HepG2 (cell line): ENCODE data around the gene NCOA7. TPM values are rescaled to one million over a fixed set of nuclear protein-coding genes. Genes with fewer than 3 reads are reported as not detected.

Experiments used
- ATRX ChIP-seq: sonication (generic); formaldehyde crosslinking; IDR thresholded peaks from 2 replicates; pipeline ENCODE4 v1.4.0; 2020; ENCODE audit warnings: missing genetic modification reagents, borderline replicate concordance
- HES4 ChIP-seq: sonication (generic); formaldehyde crosslinking; IDR thresholded peaks from 2 replicates; pipeline ENCODE4 v1.9.0; 2021; ENCODE audit warnings: mild to moderate bottlenecking, missing genetic modification reagents, borderline replicate concordance
- HIC2 ChIP-seq: sonication (generic); formaldehyde crosslinking; IDR thresholded peaks from 2 replicates; pipeline ENCODE4 v1.9.0; 2022; ENCODE audit warnings: low read depth, missing genetic modification reagents
- HNF1B ChIP-seq: sonication (generic); formaldehyde crosslinking; IDR thresholded peaks from 2 replicates; pipeline ENCODE4 v1.5.1; 2020; ENCODE audit warnings: mild to moderate bottlenecking, moderate library complexity, missing genetic modification reagents
- MTF1 ChIP-seq: sonication (generic); formaldehyde crosslinking; IDR thresholded peaks from 2 replicates; pipeline ENCODE4 v1.5.0; 2020; ENCODE audit warnings: missing genetic modification reagents
- NAIF1 ChIP-seq: sonication (generic); formaldehyde crosslinking; IDR thresholded peaks from 2 replicates; pipeline ENCODE4 v1.5.0; 2020; ENCODE audit warnings: mild to moderate bottlenecking, missing genetic modification reagents, borderline replicate concordance
- NCOA5 ChIP-seq: sonication (generic); formaldehyde crosslinking; IDR thresholded peaks from 2 replicates; pipeline ENCODE4 v1.4.0; 2020; ENCODE audit warnings: missing genetic modification reagents
- NFE2L1 ChIP-seq: sonication (generic); formaldehyde crosslinking; IDR thresholded peaks from 2 replicates; pipeline ENCODE4 v1.4.0; 2020; ENCODE audit warnings: missing genetic modification reagents, mild to moderate bottlenecking, borderline replicate concordance
- PHB2 ChIP-seq: fragments of 450-650 bp; IDR thresholded peaks from 2 replicates; pipeline ENCODE4 v1.6.1; 2018; ENCODE audit not compliant: partially characterized antibody
- POLR2AphosphoS2 ChIP-seq: IDR thresholded peaks from 2 replicates; pipeline ENCODE4 v1.6.1; 2011; ENCODE audit warnings: low read depth, low read length, improper control_type of control experiment
- RARG ChIP-seq: sonication (generic); formaldehyde crosslinking; IDR thresholded peaks from 2 replicates; pipeline ENCODE4 v1.4.0; 2020; ENCODE audit warnings: low read depth, mild to moderate bottlenecking, missing genetic modification reagents
- SMARCC2 ChIP-seq: fragments of 450-650 bp; IDR thresholded peaks from 2 replicates; pipeline ENCODE4 v1.6.1; 2017; ENCODE audit warnings: antibody characterized with exemption, mild to moderate bottlenecking
- ZBTB33 ChIP-seq: sonication (generic); formaldehyde crosslinking; IDR thresholded peaks from 2 replicates; pipeline ENCODE4 v1.4.0; 2020; ENCODE audit warnings: missing genetic modification reagents
- ZNF276 ChIP-seq: sonication (generic); formaldehyde crosslinking; IDR thresholded peaks from 2 replicates; pipeline ENCODE4 v1.4.0; 2020; ENCODE audit warnings: mild to moderate bottlenecking, low read depth, missing genetic modification reagents
- ZNF337 ChIP-seq: sonication (generic); formaldehyde crosslinking; IDR thresholded peaks from 2 replicates; pipeline ENCODE4 v1.5.1; 2020; ENCODE audit warnings: missing genetic modification reagents, low read depth, mild to moderate bottlenecking, borderline replicate concordance
- ZNF550 ChIP-seq: sonication (generic); formaldehyde crosslinking; IDR thresholded peaks from 2 replicates; pipeline ENCODE4 v1.4.0; 2020; ENCODE audit warnings: mild to moderate bottlenecking, missing genetic modification reagents, borderline replicate concordance
- ZNF572 ChIP-seq: sonication (generic); formaldehyde crosslinking; IDR thresholded peaks from 2 replicates; pipeline ENCODE4 v1.5.1; 2020; ENCODE audit warnings: mild to moderate bottlenecking, missing genetic modification reagents
- ZNF780A ChIP-seq: sonication (generic); formaldehyde crosslinking; IDR thresholded peaks from 2 replicates; pipeline ENCODE4 v1.8.0; 2022; ENCODE audit warnings: mild to moderate bottlenecking, missing genetic modification reagents, moderate library complexity
- polyA plus RNA-seq, 8 experiments: library from polyadenylated mRNA; depleted of rRNA in 3 of 8; stranded (reverse) in 7 of 8; unstranded in 1 of 8; fragments of >200 nt; fragmentation: Illumina TruSeq in 4 of 8; extraction: Trizol in 4 of 8; gene quantifications; 2 replicates each; pipeline versions ENCODE4 v1.2.1 to v1.2.3, GENCODE V29; 2011 to 2016; ENCODE audit warnings: low read depth in 4 of 8, missing spikeins in 1 of 8, mixed read lengths in 1 of 8; ENCODE audit not compliant: insufficient read depth in 1 of 8
- total RNA-seq, 5 experiments: library from RNA; depleted of rRNA; stranded (reverse); fragments of >200 nt; fragmentation: Illumina TruSeq; extraction: Trizol; gene quantifications; 2 replicates each; pipeline ENCODE4 v1.2.3, GENCODE V29; 2016; ENCODE audit warnings: low read depth in 1 of 5
- TF ChIP-seq, protein P1 (sequence below): sonication (generic); formaldehyde crosslinking; IDR thresholded peaks from 2 replicates; pipeline ENCODE4 v1.8.1; 2023; ENCODE audit warnings: missing genetic modification reagents, inconsistent platforms, borderline replicate concordance
- TF ChIP-seq, protein P2 (sequence below): sonication (generic); formaldehyde crosslinking; IDR thresholded peaks from 2 replicates; pipeline ENCODE4 v1.4.0; 2020; ENCODE audit warnings: missing genetic modification reagents

Gene NCOA7
- total and polyA plus RNA-seq, 2 of the 13 experiments (the other 11 are each of a cell fraction or from before 2014, with no cell fraction given) = 13.6 to 20.8 TPM

DNA sequence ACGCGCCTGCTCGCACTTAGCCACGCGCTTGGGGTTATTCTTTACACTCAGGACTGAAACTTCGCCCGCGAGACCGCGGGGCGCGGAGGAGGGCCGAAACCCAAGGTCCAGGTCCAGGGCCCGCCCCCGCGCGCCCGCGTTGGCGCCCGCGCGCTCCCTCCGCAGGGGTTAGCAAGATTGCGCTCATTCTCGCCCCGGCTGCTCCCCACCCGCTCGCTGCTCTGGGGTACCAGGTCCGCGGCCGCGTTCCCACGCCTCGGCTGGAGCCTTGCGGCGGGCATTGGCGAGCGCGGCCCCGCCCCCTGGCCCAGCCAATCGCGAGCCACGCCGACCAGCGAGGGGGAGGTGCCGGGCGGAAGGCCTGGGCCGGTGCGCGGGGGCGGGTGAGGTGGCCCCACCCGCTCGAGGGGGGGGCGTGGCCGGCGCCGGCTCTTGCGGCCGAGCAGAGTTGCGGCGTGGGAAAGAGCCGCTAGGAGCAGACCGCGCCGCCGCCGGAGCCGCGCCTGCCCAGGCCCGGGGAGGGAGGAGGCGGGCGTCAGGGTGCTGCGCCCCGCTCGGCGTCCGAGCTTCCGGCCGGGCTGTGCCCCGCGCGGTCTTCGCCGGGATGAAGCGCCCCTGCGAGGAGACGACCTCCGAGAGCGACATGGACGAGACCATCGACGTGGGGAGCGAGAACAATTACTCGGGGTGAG, 41.4 kb upstream of the NCOA7 start, which contains the start of gene HEY2 (continued):
- TF ChIP-seq, protein P1, sequence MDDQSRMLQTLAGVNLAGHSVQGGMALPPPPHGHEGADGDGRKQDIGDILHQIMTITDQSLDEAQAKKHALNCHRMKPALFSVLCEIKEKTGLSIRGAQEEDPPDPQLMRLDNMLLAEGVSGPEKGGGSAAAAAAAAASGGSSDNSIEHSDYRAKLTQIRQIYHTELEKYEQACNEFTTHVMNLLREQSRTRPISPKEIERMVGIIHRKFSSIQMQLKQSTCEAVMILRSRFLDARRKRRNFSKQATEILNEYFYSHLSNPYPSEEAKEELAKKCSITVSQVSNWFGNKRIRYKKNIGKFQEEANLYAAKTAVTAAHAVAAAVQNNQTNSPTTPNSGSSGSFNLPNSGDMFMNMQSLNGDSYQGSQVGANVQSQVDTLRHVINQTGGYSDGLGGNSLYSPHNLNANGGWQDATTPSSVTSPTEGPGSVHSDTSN (CRISPR knock-in tag) = no peak
- TF ChIP-seq PHB2 (no peak), ZNF550 (CRISPR knock-in tag) (no peak), ATRX (no peak), ZBTB33 (CRISPR knock-in tag) (no peak), NFE2L1 (CRISPR knock-in tag) (no peak), NCOA5 (no peak), POLR2AphosphoS2 (no peak), ZNF780A (CRISPR knock-in tag) (no peak), HIC2 (CRISPR knock-in tag) (no peak; the same call in 1 of the 2 replicates), RARG (CRISPR knock-in tag) (no peak), MTF1 (CRISPR knock-in tag) (no peak), HNF1B (CRISPR knock-in tag) (no peak), ZNF276 (CRISPR knock-in tag) (0 out of 2 replicates have a peak, but pooled peaks have one; percentile 19), SMARCC2 (no peak), ZNF572 (CRISPR knock-in tag) (no peak), ZNF337 (CRISPR knock-in tag) (no peak), NAIF1 (CRISPR knock-in tag) (no peak), HES4 (0 out of 2 replicates have a peak, but pooled peaks have one; percentile 48)
- TF ChIP-seq, protein P2, sequence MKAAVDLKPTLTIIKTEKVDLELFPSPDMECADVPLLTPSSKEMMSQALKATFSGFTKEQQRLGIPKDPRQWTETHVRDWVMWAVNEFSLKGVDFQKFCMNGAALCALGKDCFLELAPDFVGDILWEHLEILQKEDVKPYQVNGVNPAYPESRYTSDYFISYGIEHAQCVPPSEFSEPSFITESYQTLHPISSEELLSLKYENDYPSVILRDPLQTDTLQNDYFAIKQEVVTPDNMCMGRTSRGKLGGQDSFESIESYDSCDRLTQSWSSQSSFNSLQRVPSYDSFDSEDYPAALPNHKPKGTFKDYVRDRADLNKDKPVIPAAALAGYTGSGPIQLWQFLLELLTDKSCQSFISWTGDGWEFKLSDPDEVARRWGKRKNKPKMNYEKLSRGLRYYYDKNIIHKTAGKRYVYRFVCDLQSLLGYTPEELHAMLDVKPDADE (CRISPR knock-in tag) = no peak
